Smooth muscle cell (in vitro differentiated cells): Measurements from ENCODE around the gene PCBP3. TPM values are rescaled to one million over a fixed set of nuclear protein-coding genes. Genes with fewer than 3 reads are reported as not detected.
A peak's percentile ranks its signal among the peaks of the same experiment; 100 is the strongest.

ENCODE experiments used
- DNase-seq: peaks from one replicate; lab custom pipeline; 2025; ENCODE audit not compliant: unreplicated experiment; lab: John Stamatoyannopoulos, UW
- H2AFZ ChIP-seq: fragments of 200-600 bp; sonication (generic); 2 replicates; pipeline ENCODE4 v1.6.0; 2016; ENCODE audit warnings: antibody characterized with exemption, low read depth, mild to moderate bottlenecking
- H3F3A ChIP-seq: fragments of 200-600 bp; sonication (generic); 2 replicates; pipeline ENCODE4 v1.6.0; 2017; ENCODE audit warnings: antibody characterized with exemption, low read depth
- H3K27ac ChIP-seq: fragments of 200-600 bp; sonication (generic); 2 replicates; pipeline ENCODE4 v1.5.1; 2016; ENCODE audit warnings: low read depth, mild to moderate bottlenecking
- H3K27me3 ChIP-seq: fragments of 200-600 bp; sonication (generic); 2 replicates; pipeline ENCODE4 v1.6.1; 2016; ENCODE audit warnings: low read depth, mild to moderate bottlenecking
- H3K36me3 ChIP-seq: fragments of 200-600 bp; sonication (generic); 2 replicates; pipeline ENCODE4 v1.5.1; 2016; ENCODE audit warnings: low read depth
- H3K4me1 ChIP-seq: fragments of 200-600 bp; sonication (generic); 2 replicates; pipeline ENCODE4 v1.5.1; 2016; ENCODE audit warnings: low read depth
- H3K4me2 ChIP-seq: fragments of 200-600 bp; sonication (generic); 2 replicates; pipeline ENCODE4 v1.6.0; 2016; ENCODE audit warnings: mild to moderate bottlenecking
- H3K4me3 ChIP-seq: fragments of 200-600 bp; sonication (generic); 2 replicates; pipeline ENCODE4 v1.5.1; 2016; ENCODE audit warnings: mild to moderate bottlenecking
- H3K79me2 ChIP-seq: fragments of 200-600 bp; sonication (generic); 2 replicates; pipeline ENCODE4 v1.6.0; 2016; ENCODE audit warnings: low read depth, mild to moderate bottlenecking
- H3K9ac ChIP-seq: fragments of 200-600 bp; sonication (generic); 2 replicates; pipeline ENCODE4 v1.6.0; 2016; ENCODE audit warnings: low read depth
- H3K9me3 ChIP-seq: fragments of 200-600 bp; sonication (generic); replicated peaks from 2 replicates; pipeline ENCODE4 v1.5.1; 2016; ENCODE audit warnings: low read depth
- H4K20me1 ChIP-seq: fragments of 200-600 bp; sonication (generic); 2 replicates; pipeline ENCODE4 v1.6.0; 2016; ENCODE audit warnings: low read depth
- CTCF ChIP-seq: fragments of 200-600 bp; sonication (generic); IDR thresholded peaks from 2 replicates; pipeline ENCODE4 v1.5.1; 2017; ENCODE audit warnings: borderline replicate concordance, mild to moderate bottlenecking, antibody characterized with exemption; ENCODE audit not compliant: insufficient read depth, poor library complexity, severe bottlenecking
- WGBS: methylation state at CpG from one replicate; pipeline ENCODE4 v1.1.7; 2016; ENCODE audit warnings: low lambda C conversion rate; 5-methylcytosine and 5-hydroxymethylcytosine counted together
- polyA plus RNA-seq: library from polyadenylated mRNA; unstranded; fragments of >200 nt; fragmentation: Nextera tagmentation; extraction: Ambion mirVana; gene quantifications from 2 replicates; pipeline ENCODE4 v1.2.1, GENCODE V29; 2016
- total RNA-seq: library from RNA; depleted of rRNA; stranded (reverse); fragments of >200 nt; gene quantifications from 2 replicates; pipeline ENCODE4 v1.2.3, GENCODE V29; 2014

Gene PCBP3
- total and polyA plus RNA-seq, 2 experiments from 2014 or later, result 8.9 to 23.1 TPM

GRCh38 chr21:45868086-45868485, 224.6 kb downstream of the PCBP3 start:
- 96% methylated on average over 17 of the region's 17 CpGs for WGBS
- Histone ChIP-seq H3K4me2 (no peak overlapping the region), H3K27ac (no peak overlapping the region)

GRCh38 chr21:45868488-45868887, 225.0 kb downstream of the PCBP3 start:
- Histone ChIP-seq H3K27ac (no peak overlapping the region), H3K4me1 (peaks cover 14% of the 10 kb centered on the region), H3K36me3 (no peaks in the 10 kb centered on the region), H2AFZ (no peak overlapping the region), H3K4me3 (no peak overlapping the region), H3K9ac (no peak overlapping the region), H3K27me3 (no peaks in the 10 kb centered on the region), H3K79me2 (no peaks in the 10 kb centered on the region), H3K4me2 (no peak overlapping the region), H4K20me1 (no peaks in the 10 kb centered on the region), H3F3A (peaks cover 6% of the 10 kb centered on the region), H3K9me3 (no peaks in the 10 kb centered on the region)
- no peak for DNase-seq
- 94% methylated on average over 22 of the region's 22 CpGs for WGBS
- no peak for TF ChIP-seq CTCF

More at GRCh38 chr21:45868086-45868485, 224.6 kb downstream of the PCBP3 start:
- Histone ChIP-seq H3K4me3 (no peak overlapping the region), H3F3A (peaks cover 6% of the 10 kb centered on the region), H3K9me3 (no peaks in the 10 kb centered on the region), H4K20me1 (no peaks in the 10 kb centered on the region), H3K27me3 (no peaks in the 10 kb centered on the region), H3K9ac (no peak overlapping the region), H3K79me2 (no peaks in the 10 kb centered on the region), H2AFZ (no peak overlapping the region), H3K36me3 (no peaks in the 10 kb centered on the region), H3K4me1 (peaks cover 14% of the 10 kb centered on the region)
- DNase-seq, result no peak
- TF ChIP-seq CTCF, result no peak

- no peak for DNase-seq
- WGBS, result 68% methylated on average over 23 of the region's 24 CpGs
- Histone ChIP-seq H4K20me1 (no peaks in the 10 kb centered on the region), H3K27me3 (no peaks in the 10 kb centered on the region), H3K4me3 (no peak overlapping the region), H2AFZ (no peak overlapping the region), H3K79me2 (no peaks in the 10 kb centered on the region), H3F3A (peaks cover 6% of the 10 kb centered on the region), H3K4me1 (peaks cover 20% of the 10 kb centered on the region), H3K27ac (peak overlapping the region; percentile 59), H3K9me3 (no peaks in the 10 kb centered on the region), H3K9ac (no peak overlapping the region), H3K4me2 (peak overlapping the region; percentile 30), H3K36me3 (no peaks in the 10 kb centered on the region)
- TF ChIP-seq CTCF, result no peak
These were observed 225.8 kb downstream of the PCBP3 start for GRCh38 chr21:45869121-45870007.
